HEK293 (cell line): ENCODE data around the gene ST7.

ENCODE experiments used
- CTCF ChIP-seq: fragments of 450-650 bp; formaldehyde crosslinking; IDR thresholded peaks from 2 replicates; pipeline ENCODE4 v1.5.1; 2016; ENCODE audit warnings: missing biosample characterization, missing genetic modification characterization
- REPIN1 ChIP-seq: fragments of 450-650 bp; formaldehyde crosslinking; IDR thresholded peaks from 2 replicates; pipeline ENCODE4 v1.5.1; 2017; ENCODE audit warnings: missing biosample characterization, missing genetic modification characterization, low read depth
- ZBTB1 ChIP-seq: fragments of 450-650 bp; formaldehyde crosslinking; IDR thresholded peaks from 2 replicates; pipeline ENCODE4 v1.5.1; 2016; ENCODE audit warnings: missing biosample characterization, missing genetic modification characterization
- ZBTB8A ChIP-seq: fragments of 450-650 bp; formaldehyde crosslinking; IDR thresholded peaks from 2 replicates; pipeline ENCODE4 v1.5.1; 2016; ENCODE audit warnings: missing biosample characterization, missing genetic modification characterization
- ZNF174 ChIP-seq: fragments of 450-650 bp; formaldehyde crosslinking; IDR thresholded peaks from 2 replicates; pipeline ENCODE4 v1.5.0; 2017; ENCODE audit warnings: missing biosample characterization, mild to moderate bottlenecking, missing genetic modification characterization
- ZNF184 ChIP-seq: fragments of 450-650 bp; IDR thresholded peaks from 2 replicates; pipeline ENCODE4 v1.5.1; 2018; ENCODE audit warnings: missing biosample characterization, mild to moderate bottlenecking, missing genetic modification characterization
- ZNF341 ChIP-seq: fragments of 450-650 bp; formaldehyde crosslinking; IDR thresholded peaks from 2 replicates; pipeline ENCODE4; 2016; ENCODE audit warnings: low read depth, missing biosample characterization, missing genetic modification characterization
- ZNF449 ChIP-seq: fragments of 450-650 bp; formaldehyde crosslinking; IDR thresholded peaks from 2 replicates; pipeline ENCODE4 v1.5.1; 2017; ENCODE audit warnings: missing biosample characterization, mild to moderate bottlenecking, missing genetic modification characterization, moderate library complexity
- ZNF548 ChIP-seq: fragments of 450-650 bp; formaldehyde crosslinking; IDR thresholded peaks from 2 replicates; pipeline ENCODE4 v1.5.1; 2016; ENCODE audit warnings: missing biosample characterization, missing genetic modification characterization
- ZNF626 ChIP-seq: fragments of 450-650 bp; sonication (Bioruptor Pico); formaldehyde crosslinking; IDR thresholded peaks from 2 replicates; pipeline ENCODE4 v1.5.1; 2018; ENCODE audit warnings: missing biosample characterization, missing genetic modification characterization, inconsistent platforms

- no peak for TF ChIP-seq CTCF (tag by site-specific recombination)
- TF ChIP-seq ZNF341 (tag by site-specific recombination) = no peak
- TF ChIP-seq ZNF174 (tag by site-specific recombination) = no peak
- no peak for TF ChIP-seq REPIN1 (tag by site-specific recombination)
- TF ChIP-seq ZNF184 = no peak
- TF ChIP-seq ZBTB1 = no peak
- no peak for TF ChIP-seq ZNF548 (tag by site-specific recombination)
- TF ChIP-seq ZBTB8A (tag by site-specific recombination) = no peak
- TF ChIP-seq ZNF626 = no peak
- no peak for TF ChIP-seq ZNF449
Measured at GRCh38 chr7:117153016-117153545, 199.8 kb downstream of the ST7 start.
